ENCODE data around the gene ABL1.

DNA sequence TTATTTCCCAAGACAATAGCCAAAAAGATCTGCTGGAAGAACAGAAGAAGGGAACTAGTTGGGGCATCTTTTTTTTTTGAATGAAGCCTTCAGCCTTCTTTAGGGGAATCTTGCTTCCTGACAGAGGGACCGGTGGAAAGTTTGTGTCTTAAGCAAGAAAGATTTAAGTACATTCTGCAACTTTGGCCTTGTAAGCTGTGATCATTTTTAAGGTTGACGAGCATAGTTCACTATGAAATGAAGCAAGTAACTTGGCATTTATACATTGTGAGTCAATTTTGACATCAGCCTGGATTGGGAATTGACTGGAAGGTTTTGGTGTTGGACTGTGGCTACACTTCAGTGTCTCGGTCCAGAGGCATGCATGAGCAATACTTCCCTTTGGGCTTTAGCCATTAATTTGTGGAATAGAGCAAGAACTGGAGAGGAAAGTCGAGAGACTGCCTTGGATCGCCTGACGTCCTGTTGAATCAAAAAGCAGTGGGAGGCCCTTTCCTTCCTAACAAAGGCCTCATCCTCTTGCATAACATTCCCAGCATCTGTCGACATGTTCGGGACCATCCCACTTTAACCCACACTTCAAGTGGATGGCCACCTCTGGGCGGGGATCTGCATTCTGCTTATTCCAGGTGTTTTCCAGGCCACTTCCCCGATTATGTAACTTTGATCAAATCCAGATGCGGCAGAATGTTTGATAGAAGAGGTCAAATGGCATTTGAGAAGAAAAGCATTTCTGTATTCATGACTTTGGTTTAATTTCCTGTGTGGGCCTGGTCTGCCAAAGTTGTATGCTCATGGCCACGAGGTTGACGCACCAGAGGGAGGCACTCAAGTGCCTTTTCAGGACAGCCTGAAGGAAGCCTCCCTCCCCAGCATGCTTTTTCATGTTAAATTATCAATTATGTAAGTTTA is 12.5 kb downstream of the ABL1 start:
- no peak for TF ChIP-seq GATA2 (IDR thresholded peaks at IDR 0.05; ENCODE audit: low read depth, low read length)
- TF ChIP-seq GATA3 (IDR thresholded peaks at IDR 0.05; ENCODE audit: low read depth, low read length): no peak
